Endodermal cell (in vitro differentiated cells): ENCODE data around the gene THNSL1. TPM values are rescaled to one million over a fixed set of nuclear protein-coding genes. Genes with fewer than 3 reads are reported as not detected.

Experiments
- DNase-seq: peaks from one replicate; pipeline ENCODE4 v3.0.0-alpha.2; 2017
- H3K27ac ChIP-seq: 2 replicates; pipeline ENCODE4 v1.5.1; 2013; ENCODE audit warnings: mild to moderate bottlenecking, low read depth, low read length, moderate library complexity
- H3K27me3 ChIP-seq: 2 replicates; pipeline ENCODE4 v1.6.1; 2013; ENCODE audit warnings: mild to moderate bottlenecking, low read length, moderate library complexity; ENCODE audit not compliant: insufficient read depth, control insufficient read depth, poor library complexity, severe bottlenecking
- H3K36me3 ChIP-seq: 2 replicates; pipeline ENCODE4 v1.7.0; 2013; ENCODE audit warnings: mild to moderate bottlenecking, low read length, moderate library complexity; ENCODE audit not compliant: control insufficient read depth, insufficient read depth
- H3K4me1 ChIP-seq: one replicate; pipeline ENCODE4 v1.7.0; 2013; ENCODE audit warnings: low read length; ENCODE audit not compliant: control insufficient read depth, insufficient read depth
- H3K4me3 ChIP-seq: 2 replicates; pipeline ENCODE4 v1.5.1; 2013; ENCODE audit warnings: mild to moderate bottlenecking, low read length, moderate library complexity
- H3K9ac ChIP-seq: 2 replicates; pipeline ENCODE4 v1.6.1; 2013; ENCODE audit warnings: mild to moderate bottlenecking, low read length, moderate library complexity; ENCODE audit not compliant: poor library complexity, severe bottlenecking; ENCODE audit errors: extremely low read depth
- H3K9me3 ChIP-seq: 2 replicates; pipeline ENCODE4 v1.6.1; 2013; ENCODE audit warnings: mild to moderate bottlenecking, low read length, moderate library complexity; ENCODE audit not compliant: control insufficient read depth
- H3K27ac Mint-ChIP-seq: 2 replicates; pipeline ENCODE4 v1.8.0; 2020; ENCODE audit warnings: mixed read lengths
- H3K27me3 Mint-ChIP-seq: 2 replicates; pipeline ENCODE4 v1.8.0; 2021; ENCODE audit warnings: mild to moderate bottlenecking, mixed read lengths; ENCODE audit not compliant: insufficient read depth
- H3K36me3 Mint-ChIP-seq: 2 replicates; pipeline ENCODE4 v1.8.0; 2020; ENCODE audit warnings: low read depth, mixed read lengths
- H3K4me1 Mint-ChIP-seq: 2 replicates; pipeline ENCODE4 v1.8.0; 2020; ENCODE audit warnings: mixed read lengths
- H3K4me3 Mint-ChIP-seq: 2 replicates; pipeline ENCODE4 v1.8.0; 2020; ENCODE audit warnings: mild to moderate bottlenecking, moderate library complexity, mixed read lengths
- H3K9me3 Mint-ChIP-seq: 2 replicates; pipeline ENCODE4 v1.8.0; 2020; ENCODE audit warnings: mild to moderate bottlenecking, mixed read lengths
- CTCF ChIP-seq: fragments of 200-600 bp; sonication (generic); conservative IDR thresholded peaks from 2 replicates; pipeline ENCODE4 v1.5.0; 2021; ENCODE audit warnings: antibody characterized with exemption, mild to moderate bottlenecking
- WGBS, 2 experiments: methylation state at CpG; one replicate each; pipeline versions ENCODE4 v1.1.5 to v1.1.7; 2013; ENCODE audit warnings: missing lambda C conversion rate in 2 of 2, mixed read lengths in 1 of 2; ENCODE audit not compliant: insufficient coverage in 1 of 2, insufficient read length in 1 of 2; 5-methylcytosine and 5-hydroxymethylcytosine counted together
- total RNA-seq, 2 donors: library from RNA; stranded (reverse); fragmentation: NEBNext Ultra II Directional in 1 of 2; extraction: Animal tissue kit (Norgen Biotek cat#: 25700) in 1 of 2; gene quantifications; 2 replicates in 1 of 2; 3 replicates in 1 of 2; pipeline ENCODE4 v1.2.1, GENCODE V29; 2021

THNSL1 gene
- total RNA-seq, 2 donors from 2014 or later = 7.2 to 8.7 TPM

- H3K27me3 Mint-ChIP-seq = no peaks in the 10 kb centered on the region
- DNase-seq = no peak
- Histone ChIP-seq H3K27me3 (no peaks in the 10 kb centered on the region), H3K9ac (no peak overlapping the region), H3K4me1 (peaks cover 4% of the 10 kb centered on the region), H3K4me3 (no peak overlapping the region), H3K9me3 (no peaks in the 10 kb centered on the region), H3K36me3 (no peaks in the 10 kb centered on the region), H3K27ac (no peak overlapping the region)
- peaks cover 13% of the 10 kb centered on the region for H3K4me1 Mint-ChIP-seq
- H3K36me3 Mint-ChIP-seq = no peaks in the 10 kb centered on the region
- H3K4me3 Mint-ChIP-seq = no peak overlapping the region
- no peak overlapping the region for H3K27ac Mint-ChIP-seq
- WGBS, 2 experiments = 75 to 78% methylated on average over 3 of the region's 3 CpGs
- no peak for TF ChIP-seq CTCF
- no peaks in the 10 kb centered on the region for H3K9me3 Mint-ChIP-seq
Observed at GRCh38 chr10:25036381-25036780, 20.0 kb downstream of the THNSL1 start.

GRCh38 chr10:25038325-25038724, 21.9 kb downstream of the THNSL1 start:
- 88 to 100% methylated on average over 1 to 2 of the region's 2 CpGs for WGBS, 2 experiments
- Histone ChIP-seq H3K9me3 (no peaks in the 10 kb centered on the region), H3K36me3 (no peaks in the 10 kb centered on the region), H3K27me3 (no peaks in the 10 kb centered on the region), H3K4me1 (peaks cover 4% of the 10 kb centered on the region), H3K4me3 (no peak overlapping the region), H3K9ac (no peak overlapping the region), H3K27ac (no peak overlapping the region)
- DNase-seq = no peak
- Mint-ChIP-seq H3K36me3 (no peaks in the 10 kb centered on the region), H3K4me1 (peaks cover 13% of the 10 kb centered on the region), H3K27me3 (no peaks in the 10 kb centered on the region), H3K9me3 (no peaks in the 10 kb centered on the region), H3K4me3 (no peak overlapping the region), H3K27ac (no peak overlapping the region)
- TF ChIP-seq CTCF = no peak

- Histone ChIP-seq H3K27me3 (no peaks in the 10 kb centered on the region), H3K9ac (no peak overlapping the region), H3K4me1 (peaks cover 4% of the 10 kb centered on the region), H3K4me3 (no peak overlapping the region), H3K36me3 (no peaks in the 10 kb centered on the region), H3K27ac (no peak overlapping the region), H3K9me3 (no peaks in the 10 kb centered on the region)
- no peak for DNase-seq
- peaks cover 13% of the 10 kb centered on the region for H3K4me1 Mint-ChIP-seq
- no peaks in the 10 kb centered on the region for H3K27me3 Mint-ChIP-seq
- no peaks in the 10 kb centered on the region for H3K36me3 Mint-ChIP-seq
- no peak overlapping the region for H3K27ac Mint-ChIP-seq
- no peak overlapping the region for H3K4me3 Mint-ChIP-seq
- H3K9me3 Mint-ChIP-seq = no peaks in the 10 kb centered on the region
- no peak for TF ChIP-seq CTCF
Observed at GRCh38 chr10:25039531-25039930, 23.1 kb downstream of the THNSL1 start.
